ENCODE results near the gene CREB5.

Gene CREB5

GRCh38 chr7:28408105-28408959, 4.0 kb upstream of the CREB5 start:
- DNase-seq = peak; percentile 19

- DNase-seq = peak; percentile 95
Observed at GRCh38 chr7:28408960-28409715, 3.2 kb upstream of the CREB5 start.

- DNase-seq = peak; percentile 73
Observed at GRCh38 chr7:28409716-28410627, 2.3 kb upstream of the CREB5 start.

- peak; percentile 57 for DNase-seq
Observed at GRCh38 chr7:28410628-28411531, 1.4 kb upstream of the CREB5 start.

- no peak for DNase-seq
Observed at GRCh38 chr7:28413011-28413410, 693 bp downstream of the CREB5 start.

GRCh38 chr7:28414453-28414852, 2.1 kb downstream of the CREB5 start:
- no peak for DNase-seq

- no peak for DNase-seq
Observed at GRCh38 chr7:28417321-28417940, 5.1 kb downstream of the CREB5 start.

- no peak for DNase-seq
Observed at GRCh38 chr7:28418311-28418710, 6.0 kb downstream of the CREB5 start.

- DNase-seq = no peak
Observed at GRCh38 chr7:28418966-28419365, 6.6 kb downstream of the CREB5 start.

- no peak for DNase-seq
Observed at GRCh38 chr7:28419716-28420115, 7.4 kb downstream of the CREB5 start.

- DNase-seq = no peak
Observed at GRCh38 chr7:28423112-28423511, 10.8 kb downstream of the CREB5 start.

- DNase-seq = no peak
Observed at GRCh38 chr7:28423918-28424514, 11.7 kb downstream of the CREB5 start.

GRCh38 chr7:28425496-28425895, 13.2 kb downstream of the CREB5 start:
- DNase-seq = no peak

GRCh38 chr7:28427236-28427635, 14.9 kb downstream of the CREB5 start:
- DNase-seq = no peak

GRCh38 chr7:28430616-28431015, 18.3 kb downstream of the CREB5 start:
- no peak for DNase-seq

- DNase-seq = no peak
Observed at GRCh38 chr7:28432105-28432504, 19.8 kb downstream of the CREB5 start.

GRCh38 chr7:28433039-28433438, 20.7 kb downstream of the CREB5 start:
- DNase-seq = no peak

- DNase-seq = no peak
Observed at GRCh38 chr7:28433699-28434219, 21.4 kb downstream of the CREB5 start.

GRCh38 chr7:28434510-28434909, 22.2 kb downstream of the CREB5 start:
- DNase-seq = no peak

GRCh38 chr7:28435152-28435551, 22.8 kb downstream of the CREB5 start:
- no peak for DNase-seq

All from right hindlimb (tissue), 1 donor.